HEK293 (cell line): ENCODE results near the gene SGCB.

Experiments used
- CTCF ChIA-PET: fragments of 350-600 bp; formaldehyde crosslinking; extraction: SDS; loops from one replicate; lab custom pipeline; 2021; ENCODE audit warnings: antibody characterized with exemption; lab: Yijun Ruan, JAX
- POLR2A ChIA-PET: fragments of 300-600 bp; formaldehyde crosslinking; extraction: SDS; loops from one replicate; lab custom pipeline; 2020; ENCODE audit warnings: antibody characterized with exemption, inconsistent platforms; lab: Yijun Ruan, JAX
- H3K27ac ChIP-seq: fragments of 200-500 bp; sonication (Bioruptor generic); 2 replicates; pipeline ENCODE4 v1.5.1; 2014; ENCODE audit warnings: low read depth, low read length, control low read depth, inconsistent platforms; ENCODE audit errors: extremely low read depth
- H3K36me3 ChIP-seq, 2 experiments: fragments of 200-500 bp in 1 of 2; sonication (Bioruptor generic) in 1 of 2; 1 replicate in 1 of 2; 2 replicates in 1 of 2; pipeline ENCODE4 v1.5.1; 2014 to 2017; ENCODE audit warnings: inconsistent platforms in 2 of 2, low read length in 2 of 2; ENCODE audit not compliant: control insufficient read depth in 2 of 2, insufficient read depth in 1 of 2
- H3K4me1 ChIP-seq: fragments of 200-500 bp; sonication (Bioruptor generic); 2 replicates; pipeline ENCODE4 v1.5.1; 2014; ENCODE audit warnings: mild to moderate bottlenecking, low read length, inconsistent platforms; ENCODE audit not compliant: control insufficient read depth, insufficient read depth
- H3K4me3 ChIP-seq: 2 replicates; pipeline ENCODE4 v1.5.1; 2011; ENCODE audit warnings: low read depth, mild to moderate bottlenecking, control low read depth, low read length, moderate library complexity
- H3K9me3 ChIP-seq: fragments of 200-500 bp; sonication (Bioruptor generic); 2 replicates; pipeline ENCODE4 v1.5.1; 2014; ENCODE audit warnings: low read depth, low read length, inconsistent platforms; ENCODE audit not compliant: control insufficient read depth, insufficient read depth
- FEZF1 ChIP-seq: fragments of 450-650 bp; formaldehyde crosslinking; IDR thresholded peaks from 2 replicates; pipeline ENCODE4 v1.5.1; 2016; ENCODE audit warnings: missing biosample characterization, missing genetic modification characterization
- GLI2 ChIP-seq: fragments of 450-650 bp; formaldehyde crosslinking; IDR thresholded peaks from 2 replicates; pipeline ENCODE4; 2017; ENCODE audit warnings: missing biosample characterization, missing genetic modification characterization, low read depth, borderline replicate concordance
- MZF1 ChIP-seq: fragments of 450-650 bp; formaldehyde crosslinking; IDR thresholded peaks from 2 replicates; pipeline ENCODE4 v1.5.1; 2017; ENCODE audit warnings: missing biosample characterization, missing genetic modification characterization, borderline replicate concordance
- SCRT1 ChIP-seq: fragments of 450-650 bp; formaldehyde crosslinking; IDR thresholded peaks from 2 replicates; pipeline ENCODE4 v1.5.1; 2016; ENCODE audit warnings: missing biosample characterization, missing genetic modification characterization, borderline replicate concordance
- SCRT2 ChIP-seq: fragments of 450-650 bp; formaldehyde crosslinking; IDR thresholded peaks from 2 replicates; pipeline ENCODE4 v1.5.1; 2016; ENCODE audit warnings: missing biosample characterization, missing genetic modification characterization
- SP7 ChIP-seq: fragments of 450-650 bp; formaldehyde crosslinking; IDR thresholded peaks from 2 replicates; pipeline ENCODE4 v1.5.1; 2016; ENCODE audit warnings: missing biosample characterization, missing genetic modification characterization
- ZFP37 ChIP-seq: fragments of 450-650 bp; formaldehyde crosslinking; IDR thresholded peaks from 2 replicates; pipeline ENCODE4 v1.5.1; 2016; ENCODE audit warnings: missing biosample characterization, missing genetic modification characterization
- ZNF10 ChIP-seq: fragments of 450-650 bp; formaldehyde crosslinking; IDR thresholded peaks from 2 replicates; pipeline ENCODE4 v1.5.1; 2017; ENCODE audit warnings: missing biosample characterization, missing genetic modification characterization
- ZNF174 ChIP-seq: fragments of 450-650 bp; formaldehyde crosslinking; IDR thresholded peaks from 2 replicates; pipeline ENCODE4 v1.5.0; 2017; ENCODE audit warnings: missing biosample characterization, mild to moderate bottlenecking, missing genetic modification characterization
- ZNF23 ChIP-seq: fragments of 450-650 bp; formaldehyde crosslinking; IDR thresholded peaks from 2 replicates; pipeline ENCODE4 v1.5.1; 2016; ENCODE audit warnings: missing biosample characterization, missing genetic modification characterization, borderline replicate concordance
- ZNF423 ChIP-seq: fragments of 450-650 bp; formaldehyde crosslinking; IDR thresholded peaks from 2 replicates; pipeline ENCODE4 v1.5.1; 2016; ENCODE audit warnings: missing biosample characterization, missing genetic modification characterization
- ZNF529 ChIP-seq: fragments of 450-650 bp; formaldehyde crosslinking; IDR thresholded peaks from 2 replicates; pipeline ENCODE4 v1.5.1; 2017; ENCODE audit warnings: missing genetic modification characterization, missing biosample characterization; ENCODE audit not compliant: insufficient replicate concordance
- ZNF561 ChIP-seq: fragments of 450-650 bp; IDR thresholded peaks from 2 replicates; pipeline ENCODE4 v1.5.1; 2018; ENCODE audit warnings: missing biosample characterization, missing genetic modification characterization, borderline replicate concordance
- ZNF585B ChIP-seq: fragments of 450-650 bp; formaldehyde crosslinking; IDR thresholded peaks from 2 replicates; pipeline ENCODE4 v1.5.1; 2016; ENCODE audit warnings: missing biosample characterization, missing genetic modification characterization
- ZNF621 ChIP-seq: fragments of 450-650 bp; formaldehyde crosslinking; IDR thresholded peaks from 2 replicates; pipeline ENCODE4 v1.5.1; 2017; ENCODE audit warnings: missing biosample characterization, missing genetic modification characterization
- ZNF623 ChIP-seq: fragments of 450-650 bp; formaldehyde crosslinking; IDR thresholded peaks from 2 replicates; pipeline ENCODE4 v1.5.1; 2016; ENCODE audit warnings: missing biosample characterization, missing genetic modification characterization
- ZNF658 ChIP-seq: fragments of 450-650 bp; formaldehyde crosslinking; IDR thresholded peaks from 2 replicates; pipeline ENCODE4; 2016; ENCODE audit warnings: missing biosample characterization, missing genetic modification characterization
- ZNF660 ChIP-seq: fragments of 450-650 bp; IDR thresholded peaks from 2 replicates; pipeline ENCODE4 v1.5.1; 2018; ENCODE audit warnings: missing biosample characterization, mild to moderate bottlenecking, missing genetic modification characterization
- ZNF670 ChIP-seq: fragments of 450-650 bp; formaldehyde crosslinking; IDR thresholded peaks from 2 replicates; pipeline ENCODE4 v1.5.1; 2016; ENCODE audit warnings: missing biosample characterization, missing genetic modification characterization, low read depth
- ZNF843 ChIP-seq: fragments of 450-650 bp; formaldehyde crosslinking; IDR thresholded peaks from 2 replicates; pipeline ENCODE4 v1.5.1; 2016; ENCODE audit warnings: missing biosample characterization, missing genetic modification characterization
- TF ChIP-seq, protein P1 (sequence below): fragments of 450-650 bp; formaldehyde crosslinking; IDR thresholded peaks from 2 replicates; pipeline ENCODE4 v1.5.1; 2016; ENCODE audit warnings: missing biosample characterization, missing genetic modification characterization
- TF ChIP-seq, protein P2 (sequence below): fragments of 450-650 bp; formaldehyde crosslinking; IDR thresholded peaks from 2 replicates; pipeline ENCODE4 v1.5.1; 2016; ENCODE audit warnings: missing biosample characterization, missing genetic modification characterization, low read depth
- TF ChIP-seq, protein P3 (sequence below): fragments of 450-650 bp; formaldehyde crosslinking; IDR thresholded peaks from 2 replicates; pipeline ENCODE4 v1.5.1; 2016; ENCODE audit warnings: missing biosample characterization, missing genetic modification characterization
- TF ChIP-seq, protein P4 (sequence below): fragments of 450-650 bp; formaldehyde crosslinking; IDR thresholded peaks from 2 replicates; pipeline ENCODE4 v1.5.1; 2017; ENCODE audit warnings: missing biosample characterization, missing genetic modification characterization
- TF ChIP-seq, protein P5 (sequence below): fragments of 450-650 bp; formaldehyde crosslinking; IDR thresholded peaks from 2 replicates; pipeline ENCODE4 v1.5.1; 2016; ENCODE audit warnings: missing biosample characterization, missing genetic modification characterization
- TF ChIP-seq, protein P6 (sequence below): fragments of 450-650 bp; formaldehyde crosslinking; IDR thresholded peaks from 2 replicates; pipeline ENCODE4 v1.5.1; 2016; ENCODE audit warnings: missing biosample characterization, missing genetic modification characterization

The SGCB gene

DNA sequence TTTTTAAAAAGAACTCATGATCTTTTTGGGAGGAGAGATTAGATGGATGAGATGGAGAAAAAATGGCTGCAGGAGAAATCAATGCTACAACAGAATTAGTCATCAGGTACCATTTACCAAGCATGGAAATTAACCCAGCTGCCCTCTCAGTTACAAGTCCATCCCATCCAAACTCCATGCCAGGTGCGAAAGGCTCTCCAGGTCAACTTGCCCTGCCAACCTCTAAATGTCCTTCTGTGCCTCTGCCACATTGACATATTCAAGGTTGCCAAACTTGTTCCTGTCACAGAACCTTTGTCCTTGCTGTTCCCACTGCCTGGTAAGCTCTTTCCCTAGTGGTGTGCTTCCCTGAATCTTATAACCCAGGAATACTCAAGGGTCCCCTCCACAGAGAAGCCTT, 20.2 kb upstream of the SGCB start:
- POLR2A ChIA-PET = no interaction called here
- CTCF ChIA-PET = no interaction called here

DNA sequence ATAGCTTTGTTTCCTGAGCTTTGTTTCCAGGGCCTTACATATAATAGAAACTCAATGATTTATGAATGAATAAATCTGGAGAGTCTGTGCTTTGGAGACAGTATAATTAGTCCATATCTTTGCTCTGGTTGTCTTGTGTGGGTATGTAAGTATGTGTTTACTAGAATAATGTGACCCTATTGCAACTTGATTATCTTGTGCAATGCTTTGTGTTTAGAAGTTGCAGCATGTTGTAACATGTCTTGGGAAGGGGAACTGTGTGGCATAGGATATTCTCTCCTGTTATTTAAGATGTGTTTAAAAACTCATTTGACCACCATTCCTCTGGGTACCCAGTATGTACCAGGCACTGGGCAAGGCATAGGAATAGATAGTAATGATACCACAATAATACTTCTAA, 19.1 kb upstream of the SGCB start:
- Histone ChIP-seq H3K36me3 (no peaks in the 10 kb centered on the region), H3K4me1 (no peaks in the 10 kb centered on the region), H3K9me3 (no peaks in the 10 kb centered on the region), H3K4me3 (no peak overlapping the region), H3K27ac (no peak overlapping the region)
- ChIA-PET POLR2A (no interaction called here), CTCF (no interaction called here)
- TF ChIP-seq FEZF1 (tag by site-specific recombination) = no peak
- TF ChIP-seq, protein P1, sequence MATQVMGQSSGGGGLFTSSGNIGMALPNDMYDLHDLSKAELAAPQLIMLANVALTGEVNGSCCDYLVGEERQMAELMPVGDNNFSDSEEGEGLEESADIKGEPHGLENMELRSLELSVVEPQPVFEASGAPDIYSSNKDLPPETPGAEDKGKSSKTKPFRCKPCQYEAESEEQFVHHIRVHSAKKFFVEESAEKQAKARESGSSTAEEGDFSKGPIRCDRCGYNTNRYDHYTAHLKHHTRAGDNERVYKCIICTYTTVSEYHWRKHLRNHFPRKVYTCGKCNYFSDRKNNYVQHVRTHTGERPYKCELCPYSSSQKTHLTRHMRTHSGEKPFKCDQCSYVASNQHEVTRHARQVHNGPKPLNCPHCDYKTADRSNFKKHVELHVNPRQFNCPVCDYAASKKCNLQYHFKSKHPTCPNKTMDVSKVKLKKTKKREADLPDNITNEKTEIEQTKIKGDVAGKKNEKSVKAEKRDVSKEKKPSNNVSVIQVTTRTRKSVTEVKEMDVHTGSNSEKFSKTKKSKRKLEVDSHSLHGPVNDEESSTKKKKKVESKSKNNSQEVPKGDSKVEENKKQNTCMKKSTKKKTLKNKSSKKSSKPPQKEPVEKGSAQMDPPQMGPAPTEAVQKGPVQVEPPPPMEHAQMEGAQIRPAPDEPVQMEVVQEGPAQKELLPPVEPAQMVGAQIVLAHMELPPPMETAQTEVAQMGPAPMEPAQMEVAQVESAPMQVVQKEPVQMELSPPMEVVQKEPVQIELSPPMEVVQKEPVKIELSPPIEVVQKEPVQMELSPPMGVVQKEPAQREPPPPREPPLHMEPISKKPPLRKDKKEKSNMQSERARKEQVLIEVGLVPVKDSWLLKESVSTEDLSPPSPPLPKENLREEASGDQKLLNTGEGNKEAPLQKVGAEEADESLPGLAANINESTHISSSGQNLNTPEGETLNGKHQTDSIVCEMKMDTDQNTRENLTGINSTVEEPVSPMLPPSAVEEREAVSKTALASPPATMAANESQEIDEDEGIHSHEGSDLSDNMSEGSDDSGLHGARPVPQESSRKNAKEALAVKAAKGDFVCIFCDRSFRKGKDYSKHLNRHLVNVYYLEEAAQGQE (tag by site-specific recombination) = no peak
- no peak for TF ChIP-seq ZNF174 (tag by site-specific recombination)
- TF ChIP-seq MZF1 (tag by site-specific recombination) = no peak
- no peak for TF ChIP-seq ZNF658
- TF ChIP-seq, protein P2, sequence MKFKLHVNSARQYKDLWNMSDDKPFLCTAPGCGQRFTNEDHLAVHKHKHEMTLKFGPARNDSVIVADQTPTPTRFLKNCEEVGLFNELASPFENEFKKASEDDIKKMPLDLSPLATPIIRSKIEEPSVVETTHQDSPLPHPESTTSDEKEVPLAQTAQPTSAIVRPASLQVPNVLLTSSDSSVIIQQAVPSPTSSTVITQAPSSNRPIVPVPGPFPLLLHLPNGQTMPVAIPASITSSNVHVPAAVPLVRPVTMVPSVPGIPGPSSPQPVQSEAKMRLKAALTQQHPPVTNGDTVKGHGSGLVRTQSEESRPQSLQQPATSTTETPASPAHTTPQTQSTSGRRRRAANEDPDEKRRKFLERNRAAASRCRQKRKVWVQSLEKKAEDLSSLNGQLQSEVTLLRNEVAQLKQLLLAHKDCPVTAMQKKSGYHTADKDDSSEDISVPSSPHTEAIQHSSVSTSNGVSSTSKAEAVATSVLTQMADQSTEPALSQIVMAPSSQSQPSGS = no peak
- TF ChIP-seq, protein P3, sequence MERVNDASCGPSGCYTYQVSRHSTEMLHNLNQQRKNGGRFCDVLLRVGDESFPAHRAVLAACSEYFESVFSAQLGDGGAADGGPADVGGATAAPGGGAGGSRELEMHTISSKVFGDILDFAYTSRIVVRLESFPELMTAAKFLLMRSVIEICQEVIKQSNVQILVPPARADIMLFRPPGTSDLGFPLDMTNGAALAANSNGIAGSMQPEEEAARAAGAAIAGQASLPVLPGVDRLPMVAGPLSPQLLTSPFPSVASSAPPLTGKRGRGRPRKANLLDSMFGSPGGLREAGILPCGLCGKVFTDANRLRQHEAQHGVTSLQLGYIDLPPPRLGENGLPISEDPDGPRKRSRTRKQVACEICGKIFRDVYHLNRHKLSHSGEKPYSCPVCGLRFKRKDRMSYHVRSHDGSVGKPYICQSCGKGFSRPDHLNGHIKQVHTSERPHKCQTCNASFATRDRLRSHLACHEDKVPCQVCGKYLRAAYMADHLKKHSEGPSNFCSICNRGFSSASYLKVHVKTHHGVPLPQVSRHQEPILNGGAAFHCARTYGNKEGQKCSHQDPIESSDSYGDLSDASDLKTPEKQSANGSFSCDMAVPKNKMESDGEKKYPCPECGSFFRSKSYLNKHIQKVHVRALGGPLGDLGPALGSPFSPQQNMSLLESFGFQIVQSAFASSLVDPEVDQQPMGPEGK (tag by site-specific recombination) = no peak
- no peak for TF ChIP-seq ZNF660 (tag by site-specific recombination)
- no peak for TF ChIP-seq GLI2
- TF ChIP-seq, protein P4, sequence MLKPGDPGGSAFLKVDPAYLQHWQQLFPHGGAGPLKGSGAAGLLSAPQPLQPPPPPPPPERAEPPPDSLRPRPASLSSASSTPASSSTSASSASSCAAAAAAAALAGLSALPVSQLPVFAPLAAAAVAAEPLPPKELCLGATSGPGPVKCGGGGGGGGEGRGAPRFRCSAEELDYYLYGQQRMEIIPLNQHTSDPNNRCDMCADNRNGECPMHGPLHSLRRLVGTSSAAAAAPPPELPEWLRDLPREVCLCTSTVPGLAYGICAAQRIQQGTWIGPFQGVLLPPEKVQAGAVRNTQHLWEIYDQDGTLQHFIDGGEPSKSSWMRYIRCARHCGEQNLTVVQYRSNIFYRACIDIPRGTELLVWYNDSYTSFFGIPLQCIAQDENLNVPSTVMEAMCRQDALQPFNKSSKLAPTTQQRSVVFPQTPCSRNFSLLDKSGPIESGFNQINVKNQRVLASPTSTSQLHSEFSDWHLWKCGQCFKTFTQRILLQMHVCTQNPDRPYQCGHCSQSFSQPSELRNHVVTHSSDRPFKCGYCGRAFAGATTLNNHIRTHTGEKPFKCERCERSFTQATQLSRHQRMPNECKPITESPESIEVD = no peak
- TF ChIP-seq ZNF529 (tag by site-specific recombination) = no peak

More for the DNA sequence above, 20.2 kb upstream of the SGCB start:
- Histone ChIP-seq H3K9me3 (no peaks in the 10 kb centered on the region), H3K4me3 (no peak overlapping the region), H3K4me1 (no peaks in the 10 kb centered on the region), H3K36me3 (no peaks in the 10 kb centered on the region), H3K27ac (no peak overlapping the region)
- TF ChIP-seq ZNF585B (tag by site-specific recombination) (no peak), ZNF621 (tag by site-specific recombination) (no peak), SCRT1 (tag by site-specific recombination) (no peak), SCRT2 (tag by site-specific recombination) (no peak), ZNF23 (no peak), ZFP37 (no peak), ZNF423 (tag by site-specific recombination) (no peak), ZNF843 (tag by site-specific recombination) (no peak), ZNF561 (tag by site-specific recombination) (no peak), SP7 (no peak), ZNF670 (tag by site-specific recombination) (no peak), ZNF10 (tag by site-specific recombination) (no peak), ZNF623 (tag by site-specific recombination) (no peak)
- TF ChIP-seq, protein P5, sequence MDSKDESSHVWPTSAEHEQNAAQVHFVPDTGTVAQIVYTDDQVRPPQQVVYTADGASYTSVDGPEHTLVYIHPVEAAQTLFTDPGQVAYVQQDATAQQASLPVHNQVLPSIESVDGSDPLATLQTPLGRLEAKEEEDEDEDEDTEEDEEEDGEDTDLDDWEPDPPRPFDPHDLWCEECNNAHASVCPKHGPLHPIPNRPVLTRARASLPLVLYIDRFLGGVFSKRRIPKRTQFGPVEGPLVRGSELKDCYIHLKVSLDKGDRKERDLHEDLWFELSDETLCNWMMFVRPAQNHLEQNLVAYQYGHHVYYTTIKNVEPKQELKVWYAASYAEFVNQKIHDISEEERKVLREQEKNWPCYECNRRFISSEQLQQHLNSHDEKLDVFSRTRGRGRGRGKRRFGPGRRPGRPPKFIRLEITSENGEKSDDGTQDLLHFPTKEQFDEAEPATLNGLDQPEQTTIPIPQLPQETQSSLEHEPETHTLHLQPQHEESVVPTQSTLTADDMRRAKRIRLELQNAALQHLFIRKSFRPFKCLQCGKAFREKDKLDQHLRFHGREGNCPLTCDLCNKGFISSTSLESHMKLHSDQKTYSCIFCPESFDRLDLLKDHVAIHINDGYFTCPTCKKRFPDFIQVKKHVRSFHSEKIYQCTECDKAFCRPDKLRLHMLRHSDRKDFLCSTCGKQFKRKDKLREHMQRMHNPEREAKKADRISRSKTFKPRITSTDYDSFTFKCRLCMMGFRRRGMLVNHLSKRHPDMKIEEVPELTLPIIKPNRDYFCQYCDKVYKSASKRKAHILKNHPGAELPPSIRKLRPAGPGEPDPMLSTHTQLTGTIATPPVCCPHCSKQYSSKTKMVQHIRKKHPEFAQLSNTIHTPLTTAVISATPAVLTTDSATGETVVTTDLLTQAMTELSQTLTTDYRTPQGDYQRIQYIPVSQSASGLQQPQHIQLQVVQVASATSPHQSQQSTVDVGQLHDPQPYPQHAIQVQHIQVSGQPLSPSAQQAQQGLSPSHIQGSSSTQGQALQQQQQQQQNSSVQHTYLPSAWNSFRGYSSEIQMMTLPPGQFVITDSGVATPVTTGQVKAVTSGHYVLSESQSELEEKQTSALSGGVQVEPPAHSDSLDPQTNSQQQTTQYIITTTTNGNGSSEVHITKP = no peak
- TF ChIP-seq, protein P6, sequence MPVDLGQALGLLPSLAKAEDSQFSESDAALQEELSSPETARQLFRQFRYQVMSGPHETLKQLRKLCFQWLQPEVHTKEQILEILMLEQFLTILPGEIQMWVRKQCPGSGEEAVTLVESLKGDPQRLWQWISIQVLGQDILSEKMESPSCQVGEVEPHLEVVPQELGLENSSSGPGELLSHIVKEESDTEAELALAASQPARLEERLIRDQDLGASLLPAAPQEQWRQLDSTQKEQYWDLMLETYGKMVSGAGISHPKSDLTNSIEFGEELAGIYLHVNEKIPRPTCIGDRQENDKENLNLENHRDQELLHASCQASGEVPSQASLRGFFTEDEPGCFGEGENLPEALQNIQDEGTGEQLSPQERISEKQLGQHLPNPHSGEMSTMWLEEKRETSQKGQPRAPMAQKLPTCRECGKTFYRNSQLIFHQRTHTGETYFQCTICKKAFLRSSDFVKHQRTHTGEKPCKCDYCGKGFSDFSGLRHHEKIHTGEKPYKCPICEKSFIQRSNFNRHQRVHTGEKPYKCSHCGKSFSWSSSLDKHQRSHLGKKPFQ (tag by site-specific recombination) = no peak
